NK-92 (cell line): ENCODE results near the gene NOL9.
A peak's percentile ranks its signal among the peaks of the same experiment; 100 is the strongest.
"Not testable (repeated sequence)": the region's sequence is repeated elsewhere in the genome, so short reads cannot be mapped to it uniquely, and the experiment has no call there.

Source experiments
- DNase-seq: peaks from one replicate; lab custom pipeline; 2025; ENCODE audit not compliant: unreplicated experiment; lab: John Stamatoyannopoulos, UW

NOL9 gene

DNA sequence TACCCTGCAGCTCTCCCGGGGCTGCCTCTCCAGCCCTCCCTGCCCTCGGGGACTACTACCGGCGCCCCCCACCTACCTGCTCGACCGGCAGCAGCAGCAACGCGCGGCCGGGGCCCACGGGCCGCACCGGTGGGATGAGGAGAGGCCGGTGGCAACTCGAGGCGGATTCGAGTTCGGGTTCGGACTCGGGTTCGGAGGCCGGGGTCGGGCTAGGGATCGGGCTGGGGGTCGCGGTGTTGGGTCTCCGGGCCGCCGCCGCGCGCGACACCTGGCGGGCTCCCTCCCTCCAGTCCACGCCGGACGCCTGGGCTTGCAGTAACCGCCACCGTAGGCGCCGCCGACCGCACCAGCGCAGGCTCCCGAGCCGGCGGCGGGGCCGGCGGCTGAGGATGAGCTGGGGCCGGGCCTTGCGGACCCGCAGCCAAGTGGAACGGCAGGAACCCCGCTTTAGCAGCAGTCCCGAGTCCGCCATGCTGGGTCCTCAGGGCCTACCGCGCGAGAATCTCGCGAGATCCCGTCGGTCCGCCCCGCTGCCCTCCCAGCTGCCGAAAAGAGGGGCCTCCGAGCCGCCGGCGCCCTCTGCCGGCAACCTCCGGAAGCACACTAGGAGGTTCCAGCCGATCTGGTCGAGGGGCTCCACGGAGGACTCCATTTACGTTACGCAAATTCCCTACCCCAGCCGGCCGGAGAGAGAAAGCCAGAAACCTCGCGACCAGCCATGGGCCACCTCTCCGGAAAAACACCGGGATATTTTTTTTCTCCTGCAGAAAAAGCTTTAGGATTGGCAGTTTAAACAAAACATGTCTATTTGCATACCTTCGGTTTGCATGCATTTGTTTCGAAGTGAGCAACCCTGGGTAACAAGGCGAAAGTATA is at the start of gene NOL9:
Gene NOL9 (minus strand): TSS at position 483 of the 876 bp plus-strand sequence. CDS start 11 bp downstream, at position 472.
- peak; percentile 54 for DNase-seq

DNA sequence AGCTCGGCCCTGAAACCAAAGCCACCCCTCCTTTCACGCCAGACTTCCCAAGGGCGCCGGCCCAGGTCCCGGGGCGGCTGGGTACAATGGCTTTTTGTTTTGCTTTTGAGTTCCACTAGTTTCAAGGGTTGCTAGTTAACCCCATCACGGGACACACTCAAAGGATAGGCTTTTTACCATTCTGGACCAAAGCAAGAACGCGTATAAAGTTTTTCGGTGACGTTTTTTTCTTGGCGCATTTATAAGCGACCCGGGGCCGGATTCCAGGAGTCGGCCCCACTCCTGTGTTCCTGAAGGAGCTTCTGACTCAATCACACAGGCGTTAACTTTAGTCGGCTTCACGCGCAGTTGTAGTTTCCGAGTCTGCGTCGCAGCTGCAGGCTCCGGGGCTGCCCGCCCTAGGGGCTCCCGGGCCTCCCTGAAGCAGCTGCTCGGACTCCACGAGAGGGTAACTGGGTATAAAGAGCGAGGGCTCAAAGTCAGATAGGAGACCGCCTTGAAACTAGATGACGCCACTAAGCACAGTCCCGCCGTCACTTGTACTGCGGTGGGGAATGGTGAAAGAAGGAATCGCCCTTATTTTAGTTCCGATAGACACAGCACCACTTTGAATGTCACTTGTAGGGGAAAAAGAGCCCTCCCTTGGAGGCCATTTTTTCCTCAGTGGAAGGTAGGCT is 49.1 kb upstream of the NOL9 start:
- DNase-seq: no peak

DNA sequence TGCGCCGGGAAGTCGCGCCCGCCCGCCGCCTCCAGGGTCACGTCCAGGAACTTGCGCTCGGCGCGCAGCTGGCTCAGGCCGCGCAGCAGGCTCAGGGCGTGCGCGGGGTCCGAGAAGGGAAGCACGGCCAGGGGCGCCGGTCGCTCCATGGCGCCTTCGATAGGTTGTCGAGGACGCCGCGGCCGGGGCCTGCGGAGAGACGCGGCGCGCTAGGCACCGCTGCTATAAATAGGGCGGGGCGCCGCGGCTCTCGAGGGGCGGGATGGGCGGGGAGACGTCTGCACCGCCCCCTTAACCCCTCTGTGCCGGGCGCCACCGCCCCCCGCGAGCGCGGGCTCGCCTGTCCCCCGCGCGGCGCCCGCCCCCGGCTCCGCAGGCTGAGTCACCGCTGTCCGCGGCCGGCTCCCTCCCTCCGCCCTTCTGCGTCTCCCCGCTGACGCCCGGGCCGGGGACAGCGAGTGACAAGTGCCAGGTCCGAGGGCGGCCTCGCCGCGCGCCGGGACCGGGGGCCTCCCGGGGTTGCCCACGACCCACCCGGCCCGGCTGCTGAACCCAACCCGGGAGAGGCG is 48.4 kb upstream of the NOL9 start, which contains the start of gene KLHL21:
Gene KLHL21 (minus strand): TSS at position 201 of the 569 bp plus-strand sequence. CDS start 52 bp downstream, at position 149.
- DNase-seq: no peak

DNA sequence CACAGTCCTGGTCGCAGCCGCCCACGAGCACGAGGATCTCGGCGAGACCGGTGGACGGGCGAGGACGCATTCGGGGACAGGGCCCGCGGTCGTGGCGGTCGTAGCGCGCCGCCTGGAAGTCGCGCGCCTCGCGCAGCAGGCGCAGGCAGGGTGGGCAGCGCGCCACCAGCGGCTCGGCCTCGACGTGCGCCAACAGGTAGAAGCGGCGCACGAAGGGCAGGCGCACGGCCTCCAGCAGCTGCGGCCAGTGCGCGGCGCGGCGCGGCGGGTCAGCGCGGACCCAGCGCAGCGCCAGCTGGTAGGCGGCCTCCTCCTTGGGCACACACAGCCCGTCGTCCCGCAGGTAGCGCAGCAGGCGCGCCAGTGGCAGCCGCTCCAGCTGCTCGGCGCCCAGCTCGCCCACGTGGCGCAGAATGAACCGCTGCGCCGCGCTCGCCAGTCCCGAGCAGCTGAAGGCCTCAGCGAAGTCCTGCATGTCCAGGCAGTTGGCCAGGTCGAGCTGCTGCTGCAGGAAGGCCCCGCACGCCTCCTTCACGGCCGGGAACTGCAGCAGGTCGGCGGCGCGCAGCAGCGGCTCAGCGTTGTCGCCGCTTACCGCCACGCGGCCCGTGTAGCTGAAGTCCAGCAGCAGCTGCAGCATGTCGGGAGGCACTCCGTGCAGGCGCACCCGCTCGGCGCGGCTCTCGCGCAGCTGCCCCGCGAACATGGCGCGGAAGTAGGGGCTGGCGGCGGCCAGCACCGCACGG is 47.8 kb upstream of the NOL9 start:
- DNase-seq: no peak

DNA sequence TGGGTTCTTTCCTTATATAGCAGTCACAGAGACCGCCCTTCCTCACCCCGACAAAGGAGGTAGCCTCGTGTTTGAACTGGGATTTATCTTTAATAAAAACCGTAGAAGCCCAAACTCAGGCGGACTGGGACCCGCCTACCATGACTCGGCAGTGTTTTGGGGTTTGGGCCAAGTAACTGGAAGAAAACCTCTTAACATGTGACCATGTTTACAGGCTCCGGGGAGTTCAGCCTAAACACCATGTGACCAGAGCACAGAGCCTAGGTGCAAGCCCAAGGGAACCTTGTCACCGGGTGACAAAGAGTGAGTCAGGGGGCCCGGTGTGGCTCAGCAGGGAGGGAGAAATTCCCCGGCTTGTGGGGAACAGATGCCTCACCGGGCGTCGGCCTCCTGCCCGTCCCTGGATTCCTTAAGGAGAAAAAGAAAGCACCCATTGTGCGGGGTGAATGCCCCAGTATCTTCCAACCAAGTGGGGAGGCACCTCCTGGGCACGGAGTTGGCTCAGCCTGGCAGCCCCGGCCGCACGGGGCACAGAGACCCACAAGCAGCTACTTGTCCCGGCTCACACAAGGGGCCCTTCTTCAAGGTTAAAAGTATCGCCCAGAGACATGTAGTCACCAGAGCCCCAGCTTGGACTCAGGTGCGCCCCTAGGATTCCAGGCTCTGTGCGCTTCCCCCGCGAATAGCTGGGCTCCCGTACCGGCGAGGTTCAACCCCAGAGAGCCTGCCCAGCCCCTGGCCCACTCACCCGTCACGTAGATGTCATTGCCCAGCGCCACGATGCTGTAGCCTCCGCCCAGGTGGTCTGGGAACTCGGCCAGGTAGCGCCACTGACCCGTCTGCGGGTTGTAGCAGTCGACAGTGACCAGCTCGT is 47.0 kb upstream of the NOL9 start:
- DNase-seq: no peak

DNA sequence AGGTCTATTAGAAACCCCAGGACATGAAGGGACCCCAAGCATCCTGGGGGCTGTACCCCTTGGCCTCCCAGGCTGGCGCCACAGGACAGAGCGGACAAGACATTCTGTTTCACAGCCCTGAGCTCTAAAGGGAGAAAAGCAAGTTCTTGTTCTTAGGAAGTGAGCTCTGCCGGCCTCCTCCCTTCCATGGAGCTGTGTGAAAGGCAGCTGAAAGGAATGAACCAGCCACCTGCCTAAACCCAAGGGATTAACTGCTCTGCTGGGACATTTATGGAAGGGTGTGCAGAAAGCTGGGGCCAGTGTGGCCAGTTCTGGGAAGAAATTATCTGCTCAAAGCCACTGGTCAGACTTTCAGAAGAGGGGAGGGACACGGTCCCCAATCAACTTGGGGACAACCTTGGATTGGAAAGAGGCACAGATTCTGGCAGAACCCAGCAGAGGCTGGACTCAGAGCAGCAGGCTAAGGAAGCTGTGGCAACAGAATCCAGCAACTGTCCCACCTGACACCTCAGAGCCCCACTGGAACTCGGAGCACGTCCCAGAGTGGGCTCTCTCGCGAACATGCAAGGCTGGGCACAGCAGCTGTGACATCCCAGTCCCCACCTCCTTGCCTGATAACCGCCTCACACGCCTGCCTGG is 46.2 kb upstream of the NOL9 start:
- no peak for DNase-seq

DNA sequence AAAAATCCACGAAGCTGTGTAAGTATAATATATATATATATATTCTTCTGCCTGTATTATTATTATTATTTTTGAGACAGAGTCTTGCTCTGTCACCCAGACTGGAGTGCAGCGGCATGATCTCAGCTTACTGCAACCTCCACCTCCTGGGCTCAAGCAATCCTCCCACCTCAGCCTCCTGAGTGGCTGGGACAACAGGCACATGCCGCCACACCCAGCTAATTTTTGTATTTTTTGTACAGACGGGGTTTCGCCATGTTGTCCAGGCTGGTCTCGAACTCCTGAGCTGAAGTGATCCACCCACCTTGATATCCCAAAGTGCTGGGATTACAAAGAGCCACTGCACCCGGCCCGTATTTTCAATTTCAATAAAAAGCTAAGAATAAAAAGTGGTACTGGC is 45.7 kb upstream of the NOL9 start:
- DNase-seq: not testable (repeated sequence)

DNA sequence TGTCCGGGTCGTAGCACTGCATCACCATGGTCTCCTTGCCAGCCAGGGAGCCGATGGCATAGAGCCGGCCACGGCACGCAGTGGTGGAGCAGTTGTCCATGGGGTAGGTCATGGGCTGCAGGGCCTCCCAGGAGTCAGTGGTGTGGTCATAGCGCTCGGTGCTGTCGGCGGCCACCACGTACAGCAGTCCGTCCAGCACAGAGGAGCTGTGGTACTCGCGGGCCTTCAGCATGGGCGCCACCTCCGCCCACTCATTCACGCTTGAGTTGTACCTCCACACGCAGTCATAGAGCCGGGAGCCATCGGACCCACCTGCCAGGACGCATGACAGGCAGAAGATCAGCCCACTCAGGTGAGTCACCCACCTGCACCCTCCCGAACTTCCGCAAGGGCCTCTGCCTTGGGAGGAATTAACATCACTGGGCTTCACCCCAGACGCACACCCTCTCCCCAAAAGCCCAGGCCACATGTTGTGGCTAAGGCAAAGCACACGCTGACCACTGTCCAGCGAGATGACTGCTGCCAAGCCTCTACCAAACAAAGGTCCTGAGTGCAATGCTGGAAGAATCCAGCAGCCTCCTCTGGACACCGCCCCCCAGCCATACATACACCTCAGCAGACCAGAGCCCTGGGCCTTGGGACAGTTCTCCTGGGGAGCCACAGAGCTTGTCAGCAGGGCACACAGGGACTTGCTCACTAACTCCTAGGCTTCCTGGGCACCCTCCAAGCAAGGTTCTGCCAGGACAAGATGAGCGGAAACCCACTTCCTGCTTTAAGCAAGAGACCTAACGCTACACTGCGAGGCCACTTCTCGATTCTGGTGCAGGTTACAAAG is 45.0 kb upstream of the NOL9 start:
- no peak for DNase-seq

DNA sequence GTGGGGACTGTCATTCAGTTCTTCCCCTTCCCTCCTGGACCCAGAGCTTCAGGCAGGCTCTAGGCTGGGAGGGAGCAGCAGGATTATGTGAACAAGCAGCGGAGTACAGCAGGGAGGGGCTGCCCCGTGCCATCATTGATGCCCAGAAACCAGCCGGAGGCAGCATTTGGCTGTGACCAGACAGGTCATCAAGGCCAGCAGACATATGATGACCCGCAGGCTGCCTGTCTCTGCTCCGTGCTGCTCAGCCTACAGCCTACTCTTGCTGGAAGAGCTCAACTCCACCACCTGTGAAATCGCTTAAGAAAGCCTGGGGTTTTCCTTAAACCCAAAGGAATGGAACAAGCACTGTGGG is 43.4 kb upstream of the NOL9 start:
- DNase-seq: no peak

DNA sequence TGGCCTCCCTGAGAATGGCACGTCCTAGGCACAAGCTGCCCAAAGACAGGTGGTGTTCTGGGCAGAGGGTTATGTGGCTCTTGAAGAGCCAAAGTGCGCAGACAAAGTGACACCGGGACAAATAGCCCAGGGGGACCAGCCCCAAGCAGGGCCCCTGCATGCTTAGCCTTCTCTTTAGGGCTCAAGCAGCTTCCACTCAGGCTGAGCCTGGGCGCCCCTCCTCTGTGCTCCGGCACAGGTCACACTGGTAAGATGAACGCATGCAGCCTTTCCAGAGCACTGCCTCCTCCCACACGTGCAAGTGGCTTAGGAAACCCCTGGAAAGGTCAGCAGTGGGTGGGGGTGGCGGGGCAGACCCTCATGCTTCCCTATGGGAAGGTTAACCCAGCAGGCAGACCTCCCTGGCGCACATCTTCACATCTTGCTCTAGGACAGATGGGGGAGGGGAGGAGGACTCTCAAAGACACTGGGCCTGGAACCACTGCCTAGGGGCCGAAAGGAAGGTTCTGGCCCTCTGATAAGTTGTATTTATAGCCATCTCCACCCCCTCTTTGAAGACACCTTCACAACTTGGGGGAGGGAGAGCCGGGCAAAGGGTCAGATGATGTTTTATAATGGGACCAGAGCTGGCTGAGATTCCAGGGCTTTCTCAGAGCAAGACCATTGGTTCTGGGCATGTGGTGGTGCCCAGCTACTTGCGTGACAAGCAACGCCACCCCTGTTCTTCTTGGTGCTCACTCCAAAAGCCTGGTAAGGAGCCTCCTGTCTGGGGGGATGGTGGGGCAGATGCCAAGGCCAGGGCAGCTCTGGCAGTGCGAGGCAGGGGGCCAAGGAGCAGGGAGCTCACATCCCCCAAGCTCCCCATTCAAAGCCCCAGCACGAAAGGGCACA is 42.8 kb upstream of the NOL9 start:
- DNase-seq: no peak

DNA sequence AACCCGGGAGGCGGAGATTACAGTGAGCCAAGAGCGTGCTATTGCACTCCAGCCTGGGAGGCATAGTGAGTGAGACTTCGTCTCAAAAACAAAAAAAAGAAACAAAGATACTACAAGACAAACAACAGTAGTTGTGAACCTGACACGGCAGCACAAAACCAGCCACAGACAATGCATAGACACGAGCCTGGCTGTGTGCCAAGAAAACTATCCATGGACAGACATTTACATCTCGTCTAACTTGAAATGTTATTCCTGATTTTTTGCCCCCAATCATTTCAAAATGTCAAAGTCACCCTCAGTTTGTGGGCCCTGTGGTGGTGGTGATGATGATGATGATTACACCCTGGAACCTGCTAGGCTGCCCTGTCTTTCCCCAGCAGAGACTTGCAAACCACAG is 42.0 kb upstream of the NOL9 start:
- no peak for DNase-seq

DNA sequence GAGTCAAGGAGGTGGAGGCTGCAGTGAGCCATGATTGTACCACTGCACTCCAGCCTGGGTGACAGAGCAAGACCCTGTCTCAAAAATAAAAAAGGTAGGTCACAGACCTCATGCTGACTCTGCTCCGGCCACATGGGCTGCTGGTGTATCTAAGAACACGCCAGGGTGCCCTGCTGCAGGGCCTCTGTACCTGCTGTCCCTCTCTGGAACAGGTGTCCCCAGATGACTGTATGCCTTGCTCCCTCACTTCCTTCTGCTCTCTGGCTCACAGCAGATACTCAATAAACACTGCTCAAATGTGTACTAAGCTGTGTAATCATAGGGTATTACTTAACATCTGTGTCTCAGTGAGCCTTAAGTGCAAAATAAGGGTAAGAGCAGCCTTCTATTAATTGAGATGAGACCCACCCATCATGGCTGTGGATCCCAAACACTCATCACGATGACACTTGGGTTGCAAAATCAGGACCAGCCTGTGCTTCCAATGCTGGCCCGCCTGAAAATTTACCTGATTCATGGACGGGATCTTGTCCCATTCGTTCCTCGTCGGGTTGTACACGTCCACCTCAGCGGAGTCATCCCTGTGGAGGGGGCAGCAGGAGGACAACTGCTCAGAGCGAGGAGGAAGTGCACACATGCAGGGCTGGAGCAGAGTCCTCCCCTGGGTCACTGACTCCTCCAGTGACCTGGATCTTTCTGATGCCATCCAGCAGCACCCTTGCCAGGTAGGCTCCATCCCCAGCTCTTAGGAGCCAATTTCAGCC is 40.8 kb upstream of the NOL9 start:
- DNase-seq: no peak

DNA sequence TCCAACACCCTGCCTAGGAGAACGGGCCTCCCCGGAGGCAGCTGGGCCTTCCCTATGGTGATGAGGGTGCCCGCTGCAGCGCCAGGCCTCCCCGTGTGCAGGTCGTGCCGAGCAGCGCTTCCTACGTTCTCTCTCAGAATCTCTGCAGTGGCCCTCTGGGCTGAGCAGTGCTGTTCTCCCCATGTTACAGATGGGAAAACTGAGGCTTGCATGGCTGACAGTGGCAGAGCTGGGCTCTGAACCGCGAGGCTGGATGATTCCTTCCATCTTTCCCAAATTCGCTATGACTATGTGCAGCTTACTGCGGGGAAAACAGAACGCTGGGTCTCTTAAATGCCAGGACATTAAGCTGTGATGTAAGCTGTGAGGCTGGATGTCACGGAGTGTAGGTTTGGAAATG is 39.5 kb upstream of the NOL9 start:
- no peak for DNase-seq

DNA sequence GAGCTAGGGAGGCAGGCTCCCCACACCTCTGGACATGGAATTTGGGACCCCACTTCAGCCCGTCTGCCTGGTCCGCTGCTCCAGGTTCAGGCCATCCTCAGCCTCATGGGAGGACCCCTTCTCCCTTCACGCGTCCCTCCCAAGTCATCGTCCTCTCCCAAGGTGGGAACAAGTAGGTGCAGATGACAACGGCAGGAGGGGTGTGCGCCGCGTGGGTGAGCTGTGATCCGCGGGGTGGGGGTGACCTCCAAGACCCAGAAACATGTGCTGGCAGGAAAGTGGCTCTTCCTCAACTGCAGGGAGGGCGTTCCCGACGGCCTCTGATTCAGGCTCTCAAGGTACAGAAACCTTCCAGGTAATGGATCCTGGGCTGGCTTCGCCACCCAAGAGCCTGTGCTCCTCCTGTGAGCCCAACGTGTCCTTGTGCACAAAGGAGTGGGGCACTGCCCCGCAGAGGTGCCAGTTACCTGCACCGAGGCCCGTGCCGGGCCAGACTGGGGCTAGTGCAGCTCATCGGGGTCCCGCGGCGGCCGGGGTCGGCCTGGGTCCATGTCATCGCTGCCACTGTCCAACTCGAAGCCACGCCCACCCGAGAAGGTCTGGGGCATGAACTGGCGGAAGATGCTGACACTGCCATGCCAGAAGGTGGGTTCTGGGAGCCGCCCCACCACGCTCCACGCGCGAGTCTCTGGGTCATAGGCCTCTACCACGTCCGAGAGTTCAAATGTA is 38.7 kb upstream of the NOL9 start:
- DNase-seq: no peak

DNA sequence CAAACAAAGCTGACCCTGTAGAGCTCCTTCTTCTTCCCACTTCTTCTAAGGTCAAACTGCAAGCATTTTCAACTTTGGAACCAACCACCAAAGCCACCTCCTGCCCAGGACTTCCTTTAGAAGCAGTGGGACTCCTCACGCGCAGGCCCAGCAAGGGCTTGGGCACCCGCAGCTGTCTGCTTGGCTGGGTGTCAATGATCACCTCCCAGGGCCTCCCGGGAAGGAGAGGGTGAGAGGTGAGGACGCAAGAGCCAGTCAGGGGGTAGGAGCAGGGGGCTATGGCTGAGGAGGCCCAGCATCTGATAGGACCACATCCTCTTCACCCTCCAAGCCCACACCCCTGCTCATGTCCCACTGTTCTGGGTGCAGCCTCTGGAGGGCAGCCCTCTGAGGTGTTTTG is 38.1 kb upstream of the NOL9 start:
- no peak for DNase-seq

DNA sequence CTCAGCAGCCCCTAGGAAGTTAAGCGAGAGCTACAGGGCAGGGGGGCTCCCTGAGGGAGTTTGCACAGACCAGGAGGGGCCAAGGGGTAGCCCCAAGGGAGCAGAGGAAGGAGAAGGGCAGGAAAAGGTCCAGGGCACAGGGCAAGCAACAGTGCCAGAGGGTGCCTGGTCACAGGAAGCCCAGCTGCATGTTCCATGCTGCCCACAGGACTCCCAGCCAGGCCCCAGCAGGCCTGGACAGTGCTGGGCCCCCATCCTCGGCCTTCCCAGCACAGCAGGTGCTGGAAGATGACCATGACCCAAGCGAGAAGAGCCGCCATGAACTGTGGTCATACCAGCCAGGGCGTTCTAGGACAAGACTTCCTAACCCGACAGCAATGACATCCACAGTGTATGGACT is 37.3 kb upstream of the NOL9 start:
- DNase-seq: no peak

DNA sequence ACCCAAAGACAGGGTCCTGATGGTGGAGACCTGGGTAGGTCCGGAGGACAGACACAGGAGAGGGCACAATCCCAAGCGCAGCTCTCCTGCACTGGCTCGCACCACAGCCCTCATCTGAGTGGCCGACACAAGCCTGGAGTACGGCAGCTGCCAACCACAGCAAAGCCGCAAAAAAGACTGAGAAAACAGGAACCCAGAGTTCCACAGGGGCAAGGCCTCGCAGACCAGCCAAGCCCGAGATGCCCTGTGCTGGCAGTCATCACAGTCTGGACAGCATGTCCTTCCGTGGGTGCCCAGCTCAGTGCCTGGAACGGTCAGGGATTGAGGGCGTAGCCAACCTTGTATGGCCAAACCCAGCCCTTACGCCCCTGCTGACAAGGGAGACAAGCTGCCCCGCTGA is 36.9 kb upstream of the NOL9 start:
- no peak for DNase-seq
